ENCODE measurements around the gene SCAI.

GRCh38 chr9:125143377-125144090 lies at the start of gene SCAI:
- TF ChIP-seq, protein P1, sequence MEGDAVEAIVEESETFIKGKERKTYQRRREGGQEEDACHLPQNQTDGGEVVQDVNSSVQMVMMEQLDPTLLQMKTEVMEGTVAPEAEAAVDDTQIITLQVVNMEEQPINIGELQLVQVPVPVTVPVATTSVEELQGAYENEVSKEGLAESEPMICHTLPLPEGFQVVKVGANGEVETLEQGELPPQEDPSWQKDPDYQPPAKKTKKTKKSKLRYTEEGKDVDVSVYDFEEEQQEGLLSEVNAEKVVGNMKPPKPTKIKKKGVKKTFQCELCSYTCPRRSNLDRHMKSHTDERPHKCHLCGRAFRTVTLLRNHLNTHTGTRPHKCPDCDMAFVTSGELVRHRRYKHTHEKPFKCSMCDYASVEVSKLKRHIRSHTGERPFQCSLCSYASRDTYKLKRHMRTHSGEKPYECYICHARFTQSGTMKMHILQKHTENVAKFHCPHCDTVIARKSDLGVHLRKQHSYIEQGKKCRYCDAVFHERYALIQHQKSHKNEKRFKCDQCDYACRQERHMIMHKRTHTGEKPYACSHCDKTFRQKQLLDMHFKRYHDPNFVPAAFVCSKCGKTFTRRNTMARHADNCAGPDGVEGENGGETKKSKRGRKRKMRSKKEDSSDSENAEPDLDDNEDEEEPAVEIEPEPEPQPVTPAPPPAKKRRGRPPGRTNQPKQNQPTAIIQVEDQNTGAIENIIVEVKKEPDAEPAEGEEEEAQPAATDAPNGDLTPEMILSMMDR (IDR thresholded peaks at IDR 0.05; ENCODE audit: low read depth, low read length, poor library complexity, severe bottlenecking), result peak; percentile 95
- TF ChIP-seq EZH2phosphoT487 (IDR thresholded peaks at IDR 0.05; ENCODE audit: borderline replicate concordance, low read length), result no peak
